ENCODE measurements around the gene PF4V1.

Gene PF4V1

DNA sequence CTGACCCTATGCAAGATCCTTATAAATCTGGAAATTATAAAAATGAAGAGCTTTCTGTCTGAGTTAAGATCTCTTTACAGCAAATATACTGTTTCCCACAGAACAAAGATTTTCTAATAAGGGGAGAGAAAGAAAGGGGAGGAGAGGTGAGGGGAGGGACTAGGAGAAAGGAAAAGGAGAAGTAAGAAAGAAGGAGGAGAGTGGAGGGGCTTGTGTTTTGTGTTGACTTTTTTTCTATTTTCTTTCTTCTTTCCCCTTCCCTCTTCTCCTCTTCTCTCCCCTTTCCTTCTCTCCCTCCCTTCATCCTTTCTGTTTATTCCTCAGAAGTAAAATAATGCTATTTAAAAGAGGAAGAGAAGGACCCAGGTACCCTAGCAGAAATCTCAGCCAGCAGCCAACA lies 10.4 kb upstream of the PF4V1 start:
- Histone ChIP-seq H3F3A (ENCODE audit: low read depth) (no peaks in the 10 kb centered on the region), H3K27me3 (ENCODE audit: insufficient read depth, low read length, poor library complexity, severe bottlenecking) (no peaks in the 10 kb centered on the region), H3K36me3 (ENCODE audit: insufficient read depth, low read length) (no peaks in the 10 kb centered on the region), H3K4me2 (ENCODE audit: low read depth, low read length, poor library complexity, severe bottlenecking) (no peak overlapping the region), H3K4me3 (ENCODE audit: low read length, poor library complexity, severe bottlenecking) (no peak overlapping the region), H3K9me2 (replicated peaks; ENCODE audit: low read depth, low read length) (no peaks in the 10 kb centered on the region), H3K4me1 (ENCODE audit: insufficient read depth, low read length, poor library complexity, severe bottlenecking) (no peaks in the 10 kb centered on the region), H4K20me1 (ENCODE audit: insufficient read depth, low read length, poor library complexity, severe bottlenecking) (no peaks in the 10 kb centered on the region), H3K9me3 (ENCODE audit: insufficient read depth, low read depth, low read length) (no peaks in the 10 kb centered on the region), H3K9ac (ENCODE audit: low read depth, low read length, poor library complexity, severe bottlenecking) (no peak overlapping the region), H3K79me2 (ENCODE audit: insufficient read depth, low read length) (no peaks in the 10 kb centered on the region), H2AFZ (ENCODE audit: low read length) (no peak overlapping the region)
- no peak for TF ChIP-seq EZH2phosphoT487 (IDR thresholded peaks at IDR 0.05; ENCODE audit: borderline replicate concordance)
- TF ChIP-seq, protein P1, sequence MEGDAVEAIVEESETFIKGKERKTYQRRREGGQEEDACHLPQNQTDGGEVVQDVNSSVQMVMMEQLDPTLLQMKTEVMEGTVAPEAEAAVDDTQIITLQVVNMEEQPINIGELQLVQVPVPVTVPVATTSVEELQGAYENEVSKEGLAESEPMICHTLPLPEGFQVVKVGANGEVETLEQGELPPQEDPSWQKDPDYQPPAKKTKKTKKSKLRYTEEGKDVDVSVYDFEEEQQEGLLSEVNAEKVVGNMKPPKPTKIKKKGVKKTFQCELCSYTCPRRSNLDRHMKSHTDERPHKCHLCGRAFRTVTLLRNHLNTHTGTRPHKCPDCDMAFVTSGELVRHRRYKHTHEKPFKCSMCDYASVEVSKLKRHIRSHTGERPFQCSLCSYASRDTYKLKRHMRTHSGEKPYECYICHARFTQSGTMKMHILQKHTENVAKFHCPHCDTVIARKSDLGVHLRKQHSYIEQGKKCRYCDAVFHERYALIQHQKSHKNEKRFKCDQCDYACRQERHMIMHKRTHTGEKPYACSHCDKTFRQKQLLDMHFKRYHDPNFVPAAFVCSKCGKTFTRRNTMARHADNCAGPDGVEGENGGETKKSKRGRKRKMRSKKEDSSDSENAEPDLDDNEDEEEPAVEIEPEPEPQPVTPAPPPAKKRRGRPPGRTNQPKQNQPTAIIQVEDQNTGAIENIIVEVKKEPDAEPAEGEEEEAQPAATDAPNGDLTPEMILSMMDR (conservative IDR thresholded peaks at IDR 0.05; ENCODE audit: low read length) = no peak

DNA sequence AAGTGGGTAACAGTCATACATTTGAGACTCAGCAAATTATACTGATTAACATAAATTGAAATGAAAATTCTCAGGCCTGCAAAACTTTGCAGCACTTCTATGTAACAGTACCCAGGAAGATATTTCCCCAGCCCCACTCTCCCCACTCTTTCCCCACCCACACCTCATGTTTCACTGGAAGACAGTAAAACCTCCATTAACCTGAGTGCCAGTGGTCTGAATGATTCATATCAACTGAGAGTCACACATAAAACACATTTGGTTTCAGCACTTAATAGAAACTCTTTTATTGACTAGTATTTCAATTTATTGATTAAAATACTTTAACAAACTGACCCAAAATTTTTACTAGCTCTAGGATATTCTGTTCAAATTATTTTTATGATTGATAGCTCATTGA lies 9.7 kb upstream of the PF4V1 start:
- H3K9me2 ChIP-seq (replicated peaks; ENCODE audit: low read depth, low read length) = no peaks in the 10 kb centered on the region
- H3K79me2 ChIP-seq (ENCODE audit: insufficient read depth, low read length) = no peaks in the 10 kb centered on the region
- H3K4me3 ChIP-seq (ENCODE audit: low read length, poor library complexity, severe bottlenecking) = no peak overlapping the region
- no peak overlapping the region for H3K4me2 ChIP-seq (ENCODE audit: low read depth, low read length, poor library complexity, severe bottlenecking)
- TF ChIP-seq EZH2phosphoT487 (IDR thresholded peaks at IDR 0.05; ENCODE audit: borderline replicate concordance) = no peak
- TF ChIP-seq, protein P1 (conservative IDR thresholded peaks at IDR 0.05; ENCODE audit: low read length) = no peak
- no peaks in the 10 kb centered on the region for H3K27me3 ChIP-seq (ENCODE audit: insufficient read depth, low read length, poor library complexity, severe bottlenecking)
- no peaks in the 10 kb centered on the region for H4K20me1 ChIP-seq (ENCODE audit: insufficient read depth, low read length, poor library complexity, severe bottlenecking)
- no peaks in the 10 kb centered on the region for H3K9me3 ChIP-seq (ENCODE audit: insufficient read depth, low read depth, low read length)
- no peak overlapping the region for H3K9ac ChIP-seq (ENCODE audit: low read depth, low read length, poor library complexity, severe bottlenecking)
- H3K4me1 ChIP-seq (ENCODE audit: insufficient read depth, low read length, poor library complexity, severe bottlenecking) = no peaks in the 10 kb centered on the region
- H2AFZ ChIP-seq (ENCODE audit: low read length) = no peak overlapping the region
- no peaks in the 10 kb centered on the region for H3K36me3 ChIP-seq (ENCODE audit: insufficient read depth, low read length)
- no peaks in the 10 kb centered on the region for H3F3A ChIP-seq (ENCODE audit: low read depth)

DNA sequence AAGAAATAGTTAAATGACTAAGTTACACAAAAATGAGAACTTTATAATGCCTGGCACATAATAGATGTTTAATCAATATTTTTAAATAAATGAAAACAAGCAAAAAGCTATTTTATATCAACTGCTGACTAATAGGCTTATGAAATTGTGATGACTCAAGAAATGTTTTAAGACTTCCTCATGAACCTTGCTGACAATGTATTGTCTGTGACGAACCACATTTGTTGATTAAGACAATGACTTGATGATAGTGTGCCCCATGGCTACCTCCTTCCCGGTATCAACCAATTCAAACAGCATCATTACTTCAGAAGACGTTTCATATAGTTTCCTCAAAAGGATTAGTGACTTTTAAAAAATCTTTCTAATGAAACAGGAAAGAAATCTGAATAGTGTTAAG lies 8.8 kb upstream of the PF4V1 start:
- Histone ChIP-seq H3K9me2 (replicated peaks; ENCODE audit: low read depth, low read length) (no peaks in the 10 kb centered on the region), H3K36me3 (ENCODE audit: insufficient read depth, low read length) (no peaks in the 10 kb centered on the region), H3K79me2 (ENCODE audit: insufficient read depth, low read length) (no peaks in the 10 kb centered on the region), H3K4me1 (ENCODE audit: insufficient read depth, low read length, poor library complexity, severe bottlenecking) (no peaks in the 10 kb centered on the region), H3K4me2 (ENCODE audit: low read depth, low read length, poor library complexity, severe bottlenecking) (no peak overlapping the region), H2AFZ (ENCODE audit: low read length) (no peak overlapping the region), H3K4me3 (ENCODE audit: low read length, poor library complexity, severe bottlenecking) (no peak overlapping the region), H3K9me3 (ENCODE audit: insufficient read depth, low read depth, low read length) (no peaks in the 10 kb centered on the region), H3K27me3 (ENCODE audit: insufficient read depth, low read length, poor library complexity, severe bottlenecking) (no peaks in the 10 kb centered on the region), H4K20me1 (ENCODE audit: insufficient read depth, low read length, poor library complexity, severe bottlenecking) (no peaks in the 10 kb centered on the region), H3F3A (ENCODE audit: low read depth) (no peaks in the 10 kb centered on the region), H3K9ac (ENCODE audit: low read depth, low read length, poor library complexity, severe bottlenecking) (no peak overlapping the region)
- TF ChIP-seq, protein P1 (conservative IDR thresholded peaks at IDR 0.05; ENCODE audit: low read length) = no peak
- TF ChIP-seq EZH2phosphoT487 (IDR thresholded peaks at IDR 0.05; ENCODE audit: borderline replicate concordance) = no peak
